Right lobe of liver (tissue), 4 donors: ENCODE results near the gene CHAF1A.

Source experiments
- POLR2A ChIP-seq: fragments of 450-650 bp; IDR thresholded peaks from one replicate; pipeline ENCODE4 v1.6.1; 2017; ENCODE audit warnings: antibody characterized with exemption, mild to moderate bottlenecking
- TF ChIP-seq, protein P1 (sequence below), 4 donors: fragments of 200-600 bp in 3 of 4; fragments of 450-650 bp in 1 of 4; IDR thresholded peaks; one replicate each; pipeline versions ENCODE4 v1.5.1 to v1.8.0; 2016 to 2022; ENCODE audit warnings: antibody characterized with exemption in 4 of 4, mild to moderate bottlenecking in 2 of 4
- donor health status: DM: no; HTN: no; CAD: no.
- donor health status: DM: no; HTN: no; CAD: no.
- donor health status: DM: no; HTN: yes; CAD: no.

DNA sequence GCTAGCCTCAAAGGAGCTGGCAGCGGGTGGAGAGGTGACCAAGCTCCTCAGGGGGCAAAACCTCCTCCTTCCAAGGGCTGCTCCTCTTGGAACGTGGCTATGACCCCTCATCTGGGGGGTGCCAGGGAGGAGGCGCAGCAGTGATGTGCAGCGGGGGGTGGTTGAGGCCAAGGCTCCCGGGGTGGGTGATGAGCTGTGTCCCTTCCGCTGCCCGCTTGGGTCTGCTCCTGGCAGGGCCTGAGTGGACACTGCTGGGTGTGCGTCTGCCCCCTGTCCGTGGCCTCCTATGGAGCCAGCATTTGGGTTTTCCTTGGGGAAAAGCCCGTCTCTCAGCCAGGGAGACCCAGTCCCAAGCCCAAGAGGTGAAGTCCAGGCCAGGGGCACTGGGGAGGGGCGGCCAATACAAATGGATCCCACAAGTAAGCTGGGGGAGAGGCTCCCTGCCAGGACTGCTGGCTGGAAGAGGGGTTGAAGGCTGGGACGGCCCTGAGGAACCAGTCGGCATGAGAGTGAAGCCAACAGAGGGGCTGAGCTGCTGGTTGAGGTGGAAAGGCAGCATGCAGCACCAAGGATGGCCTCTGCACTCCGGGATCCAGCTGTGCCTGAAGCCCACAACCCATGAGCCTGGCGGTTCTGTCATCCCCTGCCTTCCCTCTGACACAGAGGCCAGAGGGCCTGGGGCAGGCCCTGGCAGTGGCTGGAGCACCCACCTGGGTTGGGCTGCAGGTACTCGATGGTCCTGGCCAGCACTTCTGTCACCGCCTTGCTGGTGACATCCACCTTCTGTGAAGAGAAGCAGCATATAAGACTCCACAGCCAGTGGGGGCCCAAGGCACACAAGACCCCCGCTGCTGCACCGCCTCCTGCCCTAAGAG lies 36.4 kb upstream of the CHAF1A start:
- TF ChIP-seq, protein P1, sequence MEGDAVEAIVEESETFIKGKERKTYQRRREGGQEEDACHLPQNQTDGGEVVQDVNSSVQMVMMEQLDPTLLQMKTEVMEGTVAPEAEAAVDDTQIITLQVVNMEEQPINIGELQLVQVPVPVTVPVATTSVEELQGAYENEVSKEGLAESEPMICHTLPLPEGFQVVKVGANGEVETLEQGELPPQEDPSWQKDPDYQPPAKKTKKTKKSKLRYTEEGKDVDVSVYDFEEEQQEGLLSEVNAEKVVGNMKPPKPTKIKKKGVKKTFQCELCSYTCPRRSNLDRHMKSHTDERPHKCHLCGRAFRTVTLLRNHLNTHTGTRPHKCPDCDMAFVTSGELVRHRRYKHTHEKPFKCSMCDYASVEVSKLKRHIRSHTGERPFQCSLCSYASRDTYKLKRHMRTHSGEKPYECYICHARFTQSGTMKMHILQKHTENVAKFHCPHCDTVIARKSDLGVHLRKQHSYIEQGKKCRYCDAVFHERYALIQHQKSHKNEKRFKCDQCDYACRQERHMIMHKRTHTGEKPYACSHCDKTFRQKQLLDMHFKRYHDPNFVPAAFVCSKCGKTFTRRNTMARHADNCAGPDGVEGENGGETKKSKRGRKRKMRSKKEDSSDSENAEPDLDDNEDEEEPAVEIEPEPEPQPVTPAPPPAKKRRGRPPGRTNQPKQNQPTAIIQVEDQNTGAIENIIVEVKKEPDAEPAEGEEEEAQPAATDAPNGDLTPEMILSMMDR (IDR thresholded peaks at IDR 0.05), result no peak
- TF ChIP-seq POLR2A, result no peak
